Measurements from ENCODE around the gene LSM7.

The LSM7 gene

GRCh38 chr19:2328401-2329148, at the start of gene LSM7, which contains the start of gene SPPL2B:
Gene LSM7, minus strand, starts transcription at chr19:2328586. Its CDS starts 20 bp downstream, at chr19:2328566.
Gene SPPL2B, plus strand, starts transcription at chr19:2328684. Its CDS starts 26 bp downstream, at chr19:2328710.
- peak; percentile 93 for DNase-seq (ENCODE audit: low spot score)

GRCh38 chr19:2376784-2377519, 48.6 kb upstream of the LSM7 start:
- no peak for DNase-seq (ENCODE audit: low spot score)

DNA sequence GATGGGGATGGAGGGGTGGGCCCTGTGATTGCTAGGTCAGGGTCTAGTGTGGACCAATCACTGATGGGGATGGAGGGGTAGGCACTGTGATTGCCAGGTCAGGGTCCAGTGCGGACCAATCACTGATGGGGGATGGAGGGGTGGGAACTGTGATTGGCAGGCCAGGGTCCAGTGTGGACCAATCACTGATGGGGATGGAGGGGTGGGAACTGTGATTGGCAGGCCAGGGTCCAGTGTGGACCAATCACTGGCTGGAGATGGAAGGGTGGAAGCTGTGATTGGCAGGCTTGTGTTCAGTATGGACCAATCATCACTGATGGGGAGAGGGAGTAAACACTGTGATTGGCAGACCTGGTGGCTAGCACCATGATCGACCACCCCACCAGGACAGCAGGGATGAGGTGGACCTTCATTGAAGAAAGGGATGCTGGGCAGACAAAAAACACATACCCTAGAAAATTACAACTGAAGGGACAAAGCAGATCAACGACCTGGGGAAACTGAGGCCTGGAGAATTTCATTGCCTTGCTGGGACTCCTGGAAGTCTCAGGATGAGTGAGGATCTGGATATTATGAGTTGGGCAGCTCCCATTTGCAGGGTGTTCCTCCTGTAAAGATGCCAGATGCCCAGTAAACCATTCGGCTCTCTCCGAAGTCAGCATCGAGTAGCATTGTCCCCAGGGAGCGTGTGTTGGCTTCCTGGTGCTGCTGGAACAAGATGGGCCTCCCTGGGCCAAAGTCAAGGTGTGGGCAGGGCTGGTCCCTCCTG, 47.2 kb upstream of the LSM7 start:
- DNase-seq (ENCODE audit: low spot score): no peak

DNA sequence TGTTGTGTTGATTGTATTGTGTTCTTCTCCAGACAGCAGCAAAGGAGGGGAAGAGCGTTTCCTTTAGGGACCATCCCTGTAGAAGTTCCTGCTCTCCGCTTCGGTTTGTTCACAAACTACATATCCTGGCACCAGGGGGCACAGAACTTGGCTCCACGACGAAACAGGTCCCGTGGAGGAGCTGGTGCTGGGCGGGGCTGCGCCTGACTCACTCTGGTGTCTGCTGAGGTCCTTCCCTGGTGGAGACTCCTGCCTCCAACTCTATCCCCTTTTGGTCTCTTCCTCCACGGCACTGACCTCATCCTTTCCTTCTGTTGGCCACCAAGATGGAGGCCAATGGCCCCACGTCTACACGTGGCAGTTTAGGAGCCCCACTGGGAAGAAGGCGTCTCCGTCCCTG, 46.4 kb upstream of the LSM7 start:
- peak; percentile 41 for DNase-seq (ENCODE audit: low spot score)

DNA sequence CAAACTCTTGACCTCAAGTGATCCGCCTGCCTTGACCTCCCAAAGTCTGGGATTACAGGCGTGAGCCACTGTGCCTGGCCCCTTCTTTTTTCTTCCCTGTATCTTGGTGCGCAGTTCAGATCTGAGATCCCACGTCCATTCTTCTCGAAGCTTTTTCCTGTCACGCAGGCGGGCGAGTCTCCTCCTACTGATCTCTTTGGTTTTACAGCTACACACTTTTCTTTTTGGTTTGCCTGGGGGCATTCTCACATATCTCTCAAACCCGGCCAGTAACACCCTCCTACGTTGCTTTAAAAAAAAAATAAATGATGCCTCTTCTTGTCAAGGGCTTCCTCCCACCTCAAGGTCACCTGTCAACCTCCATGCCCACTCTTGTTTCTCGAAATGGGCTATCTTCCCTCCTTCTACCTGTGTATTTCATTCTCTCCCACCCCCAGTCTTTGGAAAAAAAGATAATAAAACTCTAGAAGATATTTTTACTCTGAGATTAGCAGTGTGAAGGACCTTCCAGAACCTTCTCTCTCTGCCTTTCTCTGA, 43.8 kb upstream of the LSM7 start:
- DNase-seq (ENCODE audit: low spot score): no peak

GRCh38 chr19:2371656-2372055, 43.3 kb upstream of the LSM7 start:
- DNase-seq (ENCODE audit: low spot score): no peak

DNA sequence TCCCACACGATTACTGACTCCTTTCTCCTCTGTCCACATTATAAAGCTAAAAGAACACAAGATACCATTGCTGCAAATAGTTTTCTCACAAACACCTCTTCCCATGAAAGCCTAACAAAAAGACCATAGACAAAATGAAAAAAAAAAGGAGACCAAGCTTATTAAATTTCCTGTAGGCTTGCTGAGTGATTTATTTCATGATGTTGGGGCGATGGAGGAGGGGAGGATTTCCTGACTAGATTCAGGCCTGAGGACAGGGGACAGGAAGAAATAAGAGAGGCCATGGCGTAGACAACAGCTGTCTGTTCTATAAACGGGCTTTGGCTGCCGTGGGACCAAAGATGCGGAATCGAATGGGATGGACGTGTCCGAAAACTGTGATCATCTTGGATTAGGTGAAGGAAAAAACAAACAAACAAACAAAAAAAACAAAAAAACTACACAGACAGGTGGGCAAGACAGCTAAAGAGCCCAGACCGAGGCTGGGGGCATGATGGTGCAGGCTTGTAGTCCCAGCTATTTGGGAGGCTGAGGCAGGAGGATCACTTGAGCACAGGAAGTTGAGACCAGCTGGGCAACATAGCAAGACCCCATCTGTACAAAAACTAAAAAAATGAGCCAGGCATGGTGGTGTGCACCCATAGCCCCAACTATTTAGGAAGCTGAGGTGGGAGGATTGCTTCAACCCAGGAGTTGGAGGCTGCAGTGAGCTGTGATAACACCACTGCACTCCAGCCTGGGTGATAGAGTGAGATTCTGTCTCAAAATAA, 37.0 kb upstream of the LSM7 start:
- no peak for DNase-seq (ENCODE audit: low spot score)

DNA sequence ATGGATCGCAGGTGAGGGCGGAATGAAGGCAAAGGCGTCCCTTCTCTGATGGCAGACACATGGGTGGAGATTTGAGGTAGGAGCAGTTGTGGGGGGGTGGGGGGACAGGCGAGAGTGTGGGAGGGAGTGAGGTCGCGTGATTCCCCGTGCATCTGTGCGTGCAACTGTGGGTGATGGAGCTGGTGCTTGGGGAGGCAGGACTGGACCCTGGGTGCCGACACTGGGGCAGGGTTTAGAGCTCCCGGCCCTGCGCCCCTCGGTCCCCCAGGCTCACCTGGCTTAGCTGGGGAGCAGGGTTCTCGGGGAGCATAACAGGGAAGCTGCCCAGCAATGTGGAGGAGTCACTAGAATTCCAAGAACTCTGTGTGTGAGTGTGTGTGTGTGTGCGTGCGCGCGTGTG, 35.0 kb upstream of the LSM7 start:
- DNase-seq (ENCODE audit: low spot score): no peak

DNA sequence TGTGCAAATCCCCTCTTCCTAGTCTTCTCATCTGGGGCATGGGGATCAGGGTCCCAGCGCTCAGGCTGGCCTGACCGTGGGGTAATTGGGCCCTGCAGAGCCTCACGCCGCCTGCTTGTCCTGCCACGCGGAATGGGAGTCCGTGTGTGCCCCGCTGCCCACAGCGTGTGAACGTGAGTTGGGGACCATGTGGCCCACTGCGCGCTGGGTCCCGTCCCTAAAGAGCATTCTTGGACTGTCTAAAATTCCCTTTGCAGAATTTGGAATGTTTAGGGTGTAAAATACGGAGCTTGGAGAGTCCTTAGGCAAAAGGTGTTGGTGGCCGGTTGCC, 34.5 kb upstream of the LSM7 start:
- DNase-seq (ENCODE audit: low spot score): no peak

GRCh38 chr19:2362046-2362969, 33.9 kb upstream of the LSM7 start:
- no peak for DNase-seq (ENCODE audit: low spot score)

GRCh38 chr19:2361246-2362045, 33.1 kb upstream of the LSM7 start:
- DNase-seq (ENCODE audit: low spot score): no peak

DNA sequence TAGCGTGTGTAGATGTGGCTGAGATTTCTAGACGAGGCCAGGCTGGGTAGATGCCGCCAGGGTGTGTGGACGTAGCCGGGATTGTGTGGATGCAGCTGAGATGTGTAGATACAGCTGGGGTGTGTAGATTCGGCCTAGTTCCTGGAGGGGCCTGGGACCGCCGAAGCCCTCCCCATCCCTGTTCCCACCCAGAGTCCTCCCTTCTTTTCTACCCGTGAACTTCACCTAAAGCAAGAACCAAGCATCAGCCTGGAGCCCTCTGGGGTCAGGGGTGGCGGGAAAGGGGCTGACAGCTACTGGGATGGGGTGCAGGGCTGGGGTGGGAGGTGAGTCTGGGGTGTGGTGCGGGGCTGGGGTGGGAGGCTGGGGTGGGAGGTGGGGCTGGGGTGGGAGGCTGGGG, 32.4 kb upstream of the LSM7 start:
- no peak for DNase-seq (ENCODE audit: low spot score)

DNA sequence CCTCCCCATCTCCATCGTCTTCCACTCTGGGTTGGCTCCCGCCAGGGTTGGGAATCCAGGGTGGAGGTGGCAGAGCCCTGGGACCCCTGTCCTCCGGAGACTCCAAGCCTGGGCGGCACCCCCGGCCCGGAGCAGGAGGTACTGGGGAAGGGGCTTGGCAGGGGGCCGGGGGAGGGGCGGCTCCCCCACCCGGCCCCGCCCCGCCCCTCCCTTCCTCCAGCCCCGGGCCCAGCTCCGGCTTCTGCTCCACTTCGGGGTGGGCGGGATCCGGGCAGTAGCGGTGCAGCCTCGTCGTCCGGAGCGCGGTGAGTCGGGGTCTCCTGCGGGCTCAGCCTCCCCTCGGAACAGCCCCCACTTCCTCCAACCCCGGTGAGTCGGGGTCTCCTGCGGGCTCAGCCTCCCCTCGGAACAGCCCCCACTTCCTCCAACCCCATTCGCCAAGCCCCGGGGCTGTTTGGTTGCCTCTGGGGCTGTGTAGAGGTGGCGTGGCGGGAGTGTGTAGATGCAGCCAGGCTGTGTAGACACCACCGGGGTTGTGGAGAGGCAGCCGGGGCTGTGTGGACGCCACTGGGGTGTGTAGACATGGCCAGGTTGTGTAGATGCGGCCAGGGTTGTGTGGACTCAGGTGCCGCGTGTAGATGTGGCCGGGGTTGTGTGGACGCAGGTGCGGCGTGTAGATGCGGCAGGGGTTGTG, 31.8 kb upstream of the LSM7 start, which contains the start of gene TMPRSS9:
Gene TMPRSS9 (plus strand): TSS at position 274 of the 694 bp plus-strand sequence. CDS start 29,521 bp downstream, outside the sequence.
- no peak for DNase-seq (ENCODE audit: low spot score)

GRCh38 chr19:2358548-2359173, 30.3 kb upstream of the LSM7 start:
- no peak for DNase-seq (ENCODE audit: low spot score)

- DNase-seq (ENCODE audit: low spot score): no peak
Measured at GRCh38 chr19:2357279-2358206, 29.2 kb upstream of the LSM7 start.

GRCh38 chr19:2356036-2356646, 27.8 kb upstream of the LSM7 start:
- DNase-seq (ENCODE audit: low spot score): no peak
